CD4-positive, alpha-beta T cell (primary cell): ENCODE results near the gene ARID4B. TPM values are rescaled to one million over a fixed set of nuclear protein-coding genes. Genes with fewer than 3 reads are reported as not detected.

ENCODE experiments used
- ATAC-seq: fragments of 200-7000 bp; cut with Tn5 transposase; one replicate; pipeline ENCODE4 v1.10.0; 2022; ENCODE audit warnings: mild to moderate bottlenecking; ENCODE audit not compliant: poor library complexity
- CTCF ChIA-PET: fragments of 350-600 bp; sonication (Branson Sonifier 250); formaldehyde crosslinking; loops from one replicate; lab custom pipeline; 2021; ENCODE audit warnings: antibody characterized with exemption, inconsistent platforms; lab: Charles Lee
- POLR2A ChIA-PET: fragments of 350-600 bp; sonication (Branson Sonifier 250); formaldehyde crosslinking; loops from one replicate; lab custom pipeline; 2021; ENCODE audit warnings: antibody characterized with exemption, inconsistent platforms; lab: Charles Lee
- DNase-seq, 14 experiments: peaks; one replicate each; pipeline ENCODE4 v3.0.0-alpha.2; 2013 to 2020; ENCODE audit warnings: mixed read lengths in 2 of 14
- H3K27ac ChIP-seq, 2 donors: one replicate each; pipeline versions ENCODE4 v1.5.1 to v1.7.0; 2013; ENCODE audit warnings: low read length in 2 of 2, low read depth in 1 of 2, mild to moderate bottlenecking in 1 of 2
- H3K27me3 ChIP-seq, 2 experiments: 1 replicate in 1 of 2; 2 replicates in 1 of 2; pipeline versions ENCODE4 v1.6.1 to v1.7.0; 2013; ENCODE audit warnings: low read length in 2 of 2, control low read depth in 1 of 2, mild to moderate bottlenecking in 1 of 2, moderate library complexity in 1 of 2; ENCODE audit not compliant: insufficient read depth in 2 of 2, control insufficient read depth in 1 of 2
- H3K36me3 ChIP-seq: one replicate; pipeline ENCODE4 v1.6.1; 2013; ENCODE audit warnings: low read length, control low read depth; ENCODE audit not compliant: insufficient read depth
- H3K4me1 ChIP-seq: one replicate; pipeline ENCODE4 v1.6.1; 2013; ENCODE audit warnings: low read length, control low read depth; ENCODE audit not compliant: insufficient read depth
- H3K4me3 ChIP-seq: one replicate; pipeline ENCODE4 v1.5.1; 2013; ENCODE audit warnings: mild to moderate bottlenecking, low read length, moderate library complexity
- H3K9me3 ChIP-seq, 2 experiments: 1 replicate in 1 of 2; 2 replicates in 1 of 2; pipeline versions ENCODE4 v1.6.1 to v1.7.0; 2013; ENCODE audit warnings: low read length in 2 of 2, mild to moderate bottlenecking in 2 of 2, control low read depth in 1 of 2, moderate library complexity in 1 of 2; ENCODE audit not compliant: control insufficient read depth in 1 of 2, insufficient read depth in 1 of 2
- H3K27ac Mint-ChIP-seq: one replicate; pipeline ENCODE4 v1.8.0; 2020; ENCODE audit warnings: mixed read lengths
- H3K27me3 Mint-ChIP-seq: one replicate; pipeline ENCODE4 v1.8.0; 2021; ENCODE audit warnings: mixed read lengths
- H3K36me3 Mint-ChIP-seq: one replicate; pipeline ENCODE4 v1.8.0; 2021; ENCODE audit warnings: low read depth, mixed read lengths
- H3K4me1 Mint-ChIP-seq: one replicate; pipeline ENCODE4 v1.8.0; 2021; ENCODE audit warnings: low read depth, mixed read lengths
- H3K4me3 Mint-ChIP-seq: one replicate; pipeline ENCODE4 v1.8.0; 2020; ENCODE audit warnings: mild to moderate bottlenecking, mixed read lengths
- H3K9me3 Mint-ChIP-seq: one replicate; pipeline ENCODE4 v1.8.0; 2020; ENCODE audit warnings: mixed read lengths
- CTCF ChIP-seq: fragments of 200-600 bp; IDR thresholded peaks from one replicate; pipeline ENCODE4 v1.8.0; 2022; ENCODE audit warnings: antibody characterized with exemption, mild to moderate bottlenecking
- intact Hi-C, 2 experiments: fragments of 100-400 bp; cut with DNase I in 1 of 2; cut with micrococcal nuclease in 1 of 2; formaldehyde crosslinking; loops; one replicate each; pipeline versions ENCODE4 v1.15.1 to v1.9.0; 2023 to 2025; cut with DNase I, micrococcal nuclease
- total RNA-seq, 174 experiments: library from RNA in 2 of 174; stranded (reverse) in 2 of 174; gene quantifications; one replicate each; pipeline ENCODE4 v1.2.3 and lab custom pipeline; 2021 to 2026

The ARID4B gene
- total RNA-seq, 2 experiments from 2014 or later = 127 to 130 TPM

GRCh38 chr1:235181561-235182245, 146.3 kb downstream of the ARID4B start:
- no peak for TF ChIP-seq CTCF
- Mint-ChIP-seq H3K27ac (peak overlapping the region; percentile 42), H3K27me3 (no peaks in the 10 kb centered on the region), H3K9me3 (no peaks in the 10 kb centered on the region), H3K36me3 (peaks cover 85% of the 10 kb centered on the region), H3K4me1 (peaks cover 13% of the 10 kb centered on the region), H3K4me3 (no peak overlapping the region)
- CTCF ChIA-PET = no interaction called here
- intact Hi-C loops = loop anchor here in 1 of 2 experiments (5.0 kb wide), 1 partner anchor 36 kb away; no protein-coding TSS in a partner anchor
- Histone ChIP-seq H3K9me3 (no peaks in the 10 kb centered on the region), H3K36me3 (peaks cover 53% of the 10 kb centered on the region), H3K4me3 (no peak overlapping the region), H3K4me1 (no peaks in the 10 kb centered on the region), H3K27me3 (no peaks in the 10 kb centered on the region), H3K27ac (no peak overlapping the region)
- POLR2A ChIA-PET = no interaction called here
- ATAC-seq (peak; percentile 24), DNase-seq (peak in 1 of 14 experiments; percentile 11)

- no peak for DNase-seq
- Histone ChIP-seq H3K4me3 (no peak overlapping the region), H3K4me1 (no peaks in the 10 kb centered on the region), H3K36me3 (peaks cover 59% of the 10 kb centered on the region), H3K27ac (no peak overlapping the region), H3K27me3 (no peaks in the 10 kb centered on the region), H3K9me3 (no peaks in the 10 kb centered on the region)
- Mint-ChIP-seq H3K4me1 (peaks cover 13% of the 10 kb centered on the region), H3K36me3 (peaks cover 89% of the 10 kb centered on the region), H3K9me3 (no peaks in the 10 kb centered on the region), H3K4me3 (no peak overlapping the region), H3K27ac (peak overlapping the region; percentile 42), H3K27me3 (no peaks in the 10 kb centered on the region)
- ChIA-PET CTCF (no interaction called here), POLR2A (no interaction called here)
- no peak for TF ChIP-seq CTCF
- no peak for ATAC-seq
- intact Hi-C loops = loop anchor here in 1 of 2 experiments (5.0 kb wide), 1 partner anchor 36 kb away; no protein-coding TSS in a partner anchor
Observed at GRCh38 chr1:235180916-235181460, 147.0 kb downstream of the ARID4B start.

- H3K27me3 ChIP-seq = no peaks in the 10 kb centered on the region
- peaks cover 75% of the 10 kb centered on the region for H3K36me3 ChIP-seq
- no peaks in the 10 kb centered on the region for H3K4me1 ChIP-seq
- H3K9me3 ChIP-seq = no peaks in the 10 kb centered on the region
- Mint-ChIP-seq H3K4me3 (no peak overlapping the region), H3K27me3 (no peaks in the 10 kb centered on the region), H3K27ac (no peak overlapping the region), H3K4me1 (peaks cover 4% of the 10 kb centered on the region), H3K9me3 (no peaks in the 10 kb centered on the region), H3K36me3 (peaks cover 94% of the 10 kb centered on the region)
- no peak for TF ChIP-seq CTCF
- ChIA-PET CTCF (no interaction called here), POLR2A (no interaction called here)
- H3K27ac ChIP-seq = no peak overlapping the region
- no peak overlapping the region for H3K4me3 ChIP-seq
- intact Hi-C loops = no loop called here
- DNase-seq = no peak
- no peak for ATAC-seq
Observed at GRCh38 chr1:235176486-235176885, 151.5 kb downstream of the ARID4B start.
